Tongue (tissue), 2 donors: ENCODE data around the gene CCDC178. TPM values are rescaled to one million over a fixed set of nuclear protein-coding genes. Genes with fewer than 3 reads are reported as not detected.
"Not testable (repeated sequence)": the region's sequence is repeated elsewhere in the genome, so short reads cannot be mapped to it uniquely, and the experiment has no call there.

Experiments used
- DNase-seq: peaks from one replicate; pipeline ENCODE4 v3.0.0-alpha.2; 2015
- total RNA-seq: library from RNA; depleted of rRNA; stranded (reverse); fragments of >200 nt; gene quantifications from one replicate; pipeline ENCODE4 v1.2.3, GENCODE V29; 2014

The CCDC178 gene
- total RNA-seq, 1 donor from 2014 or later: not detected

- peak; percentile 64 for DNase-seq
These were observed 229.8 kb downstream of the CCDC178 start for GRCh38 chr18:33210575-33211189.

- no peak for DNase-seq
These were observed 234.7 kb downstream of the CCDC178 start for GRCh38 chr18:33205777-33206176.

DNA sequence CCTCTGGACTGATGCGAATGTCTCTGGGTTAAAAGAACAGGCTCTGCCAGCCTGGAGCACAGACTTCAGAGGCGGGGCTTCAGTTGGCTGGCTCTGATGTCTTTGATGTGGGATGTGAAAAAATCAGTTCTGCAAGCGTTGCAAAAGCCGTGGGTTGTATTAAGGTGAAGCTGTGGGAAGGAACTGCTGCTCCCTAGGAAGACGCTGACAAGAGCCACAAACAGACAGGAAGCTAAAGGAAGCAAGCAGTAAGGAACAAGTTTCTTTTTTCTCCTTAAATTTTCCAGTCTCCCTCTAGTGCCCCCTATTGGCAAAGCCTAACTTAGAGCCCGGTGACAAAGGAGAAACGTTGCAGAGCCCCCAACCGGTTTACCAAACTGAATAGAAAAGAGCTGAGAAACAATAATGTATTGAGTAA is 239.0 kb downstream of the CCDC178 start:
- peak; percentile 84 for DNase-seq

DNA sequence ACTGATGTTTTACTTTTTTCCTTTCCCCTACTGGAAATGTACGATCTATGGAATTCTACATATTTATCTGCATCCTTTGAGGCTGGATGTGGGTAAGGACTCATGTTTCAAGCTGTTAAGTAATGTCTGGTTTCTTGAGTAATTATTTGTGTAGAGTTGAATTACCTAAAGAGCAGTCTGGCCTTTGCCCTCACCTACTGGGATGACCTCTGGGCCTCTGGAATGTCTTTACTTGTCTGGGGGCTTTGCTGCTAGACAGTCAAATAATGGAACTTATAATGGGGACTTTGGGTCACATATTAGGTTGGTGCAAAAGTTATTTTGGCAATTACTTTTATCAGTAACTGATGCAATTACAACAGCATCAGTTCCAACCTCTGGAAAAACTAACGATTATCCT is 244.7 kb downstream of the CCDC178 start:
- DNase-seq: no peak

DNA sequence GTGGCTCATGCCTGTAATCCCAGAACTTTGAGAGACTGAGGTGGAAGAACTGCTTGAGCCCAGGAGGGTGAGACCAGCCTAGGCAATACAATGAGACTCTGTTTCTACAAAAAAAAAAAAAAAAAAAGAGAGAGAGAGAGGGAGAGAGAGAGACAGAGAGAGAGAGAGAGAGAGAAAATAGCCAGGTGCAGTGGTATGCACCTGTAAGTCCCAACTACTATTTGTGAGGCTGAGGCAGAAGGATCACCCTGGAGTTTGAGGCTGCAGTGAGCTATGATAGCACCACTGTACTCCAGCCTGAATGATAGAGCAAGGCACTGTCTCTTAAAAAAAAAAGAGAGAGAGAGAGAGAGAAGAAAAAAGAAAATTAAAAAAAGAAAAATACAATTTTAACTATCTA is 245.7 kb downstream of the CCDC178 start:
- no peak for DNase-seq

DNA sequence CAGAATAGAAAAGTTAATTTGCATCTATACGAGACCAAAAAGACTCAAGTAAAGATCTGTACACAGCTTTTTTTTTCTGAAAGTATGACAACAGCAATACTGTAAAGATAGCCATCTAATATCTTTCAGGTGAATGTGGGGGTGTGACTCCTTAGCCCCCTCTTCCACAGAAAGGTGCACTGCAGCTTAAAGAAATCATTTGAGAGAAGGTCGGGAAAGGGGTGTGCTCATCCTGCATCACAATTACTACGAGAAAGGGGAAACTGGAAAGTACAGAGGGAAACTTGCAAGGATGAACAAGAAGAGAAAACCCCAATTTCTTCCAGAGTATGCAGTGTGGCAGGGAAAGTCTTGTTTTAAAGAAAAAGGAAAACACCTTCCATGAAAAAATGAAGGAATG is 255.6 kb downstream of the CCDC178 start:
- no peak for DNase-seq

DNA sequence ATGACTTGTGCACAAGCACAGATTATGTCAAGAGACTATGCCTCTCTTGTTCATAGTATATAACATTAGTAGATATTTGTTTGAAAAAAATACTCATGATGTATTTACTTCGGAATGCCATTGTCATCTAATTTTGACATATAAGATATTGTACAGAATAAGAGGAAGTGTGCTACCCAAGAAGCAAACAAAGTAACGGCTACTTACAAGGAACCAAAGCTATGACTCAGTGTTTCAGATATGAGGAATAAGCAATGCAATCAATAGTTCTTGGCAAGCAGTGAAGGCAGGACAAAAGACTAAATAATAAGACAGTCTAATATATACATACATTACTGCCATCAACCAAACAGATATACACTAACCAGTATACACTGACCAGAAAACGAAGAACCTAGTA is 256.3 kb downstream of the CCDC178 start:
- DNase-seq: no peak

GRCh38 chr18:33183136-33183535 is 257.4 kb downstream of the CCDC178 start:
- DNase-seq: no peak

- DNase-seq: no peak
These were observed 259.5 kb downstream of the CCDC178 start for GRCh38 chr18:33181016-33181415.

DNA sequence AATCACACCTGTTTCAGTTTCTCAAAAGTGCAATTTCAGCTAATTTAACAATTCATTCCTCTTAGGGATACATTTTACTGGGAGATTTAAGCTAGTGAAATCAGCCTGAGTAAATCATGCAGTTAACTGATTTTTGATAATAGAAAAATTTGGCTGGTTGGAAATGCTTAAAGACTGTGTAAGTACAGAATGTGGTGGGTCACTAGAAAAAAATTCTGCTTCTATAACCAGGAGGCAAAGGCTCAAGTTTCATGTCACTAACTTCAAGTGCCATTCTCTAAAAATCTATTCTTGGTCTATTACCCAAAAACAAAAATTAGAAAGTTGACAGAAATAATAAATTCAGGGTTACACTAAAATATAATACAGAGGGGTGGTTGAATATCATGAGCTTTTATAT is 271.3 kb downstream of the CCDC178 start:
- DNase-seq: no peak

GRCh38 chr18:33164121-33164520 is 276.4 kb downstream of the CCDC178 start:
- not testable (repeated sequence) for DNase-seq

DNA sequence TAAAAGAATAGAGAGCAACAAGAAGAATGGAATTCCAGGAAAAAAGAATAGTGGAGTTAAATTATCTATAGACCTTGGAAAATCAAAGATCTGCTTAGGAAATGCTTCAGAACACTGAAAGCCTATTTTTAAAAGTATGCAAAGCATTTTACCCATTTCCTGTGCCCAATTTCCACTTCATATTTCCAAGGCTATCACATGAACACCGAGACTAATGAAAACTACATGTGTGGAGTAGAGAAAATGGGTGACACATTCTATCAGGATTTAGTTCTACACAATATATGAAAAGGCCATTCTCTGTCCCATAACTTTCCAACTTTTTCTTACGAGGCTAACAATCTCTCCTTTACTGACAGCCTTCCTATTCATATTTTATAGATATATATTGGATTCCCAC is 279.4 kb downstream of the CCDC178 start:
- DNase-seq: no peak

GRCh38 chr18:33159151-33159550 is 281.4 kb downstream of the CCDC178 start:
- no peak for DNase-seq

- DNase-seq: no peak
These were observed 282.6 kb downstream of the CCDC178 start for GRCh38 chr18:33157893-33158292.

DNA sequence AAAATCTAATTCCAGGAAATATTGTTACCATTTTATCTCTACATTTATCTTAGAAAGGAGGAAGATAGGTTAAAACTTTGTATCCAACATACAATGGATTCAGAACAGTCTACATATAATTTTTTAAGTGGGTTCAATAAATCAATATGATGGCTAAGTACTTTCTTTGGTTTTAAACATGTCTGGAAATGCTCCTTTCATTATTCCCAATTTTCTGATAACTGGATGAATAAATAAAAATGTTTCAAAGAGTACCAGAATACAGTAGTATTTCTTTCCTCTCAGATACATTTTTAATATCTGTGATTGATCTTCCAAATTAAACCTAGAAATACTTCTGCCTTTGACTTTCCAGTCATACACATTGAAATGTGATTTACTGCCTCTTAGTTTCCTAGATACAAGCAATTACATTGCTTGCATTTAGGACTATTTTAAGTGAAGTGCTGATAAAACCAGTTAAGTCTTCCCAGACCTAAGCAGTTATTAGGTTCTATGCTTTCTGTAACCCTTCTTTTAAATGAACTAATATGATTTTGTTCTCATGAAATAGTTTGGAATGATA is 283.5 kb downstream of the CCDC178 start:
- no peak for DNase-seq

GRCh38 chr18:33154049-33154448 is 286.5 kb downstream of the CCDC178 start:
- DNase-seq: no peak

DNA sequence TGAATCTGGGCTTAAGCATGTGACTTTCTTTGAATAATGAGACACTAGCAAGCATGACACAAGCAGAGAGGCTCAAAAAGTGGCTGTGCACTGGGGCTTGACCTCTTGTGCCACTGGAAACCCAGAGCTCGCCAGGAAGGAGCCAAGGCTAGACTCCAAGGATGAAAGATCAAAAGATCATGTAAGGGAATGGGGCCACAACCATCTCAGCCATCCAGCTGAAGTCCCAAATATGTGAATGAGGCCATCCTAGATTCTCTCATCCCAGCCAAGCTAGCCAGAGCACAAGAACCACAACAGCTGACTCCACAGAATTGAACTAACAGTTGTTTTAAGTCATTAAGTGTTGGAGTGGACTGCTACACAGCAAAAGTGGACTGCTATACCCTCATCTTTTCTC is 288.1 kb downstream of the CCDC178 start:
- DNase-seq: no peak

GRCh38 chr18:33147811-33148210 is 292.7 kb downstream of the CCDC178 start:
- DNase-seq: not testable (repeated sequence)

DNA sequence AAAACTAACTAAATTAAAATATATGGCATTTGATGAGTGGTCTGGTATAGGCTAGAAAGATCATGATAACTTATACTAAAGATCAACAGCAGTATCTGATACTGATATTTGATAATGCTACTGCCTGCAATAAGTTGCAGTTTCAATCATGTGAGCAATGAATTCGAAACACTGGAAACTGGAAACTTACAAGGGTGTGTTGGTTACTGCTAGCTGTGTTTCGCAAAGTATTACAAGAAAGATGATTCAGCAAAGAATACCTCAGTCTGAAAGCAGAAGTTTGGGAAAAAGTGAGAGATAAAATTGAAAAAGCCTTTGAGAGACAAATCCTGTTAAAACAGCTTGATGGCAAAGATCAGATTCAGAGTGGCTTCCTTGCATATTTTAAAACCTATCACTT is 294.5 kb downstream of the CCDC178 start:
- no peak for DNase-seq

DNA sequence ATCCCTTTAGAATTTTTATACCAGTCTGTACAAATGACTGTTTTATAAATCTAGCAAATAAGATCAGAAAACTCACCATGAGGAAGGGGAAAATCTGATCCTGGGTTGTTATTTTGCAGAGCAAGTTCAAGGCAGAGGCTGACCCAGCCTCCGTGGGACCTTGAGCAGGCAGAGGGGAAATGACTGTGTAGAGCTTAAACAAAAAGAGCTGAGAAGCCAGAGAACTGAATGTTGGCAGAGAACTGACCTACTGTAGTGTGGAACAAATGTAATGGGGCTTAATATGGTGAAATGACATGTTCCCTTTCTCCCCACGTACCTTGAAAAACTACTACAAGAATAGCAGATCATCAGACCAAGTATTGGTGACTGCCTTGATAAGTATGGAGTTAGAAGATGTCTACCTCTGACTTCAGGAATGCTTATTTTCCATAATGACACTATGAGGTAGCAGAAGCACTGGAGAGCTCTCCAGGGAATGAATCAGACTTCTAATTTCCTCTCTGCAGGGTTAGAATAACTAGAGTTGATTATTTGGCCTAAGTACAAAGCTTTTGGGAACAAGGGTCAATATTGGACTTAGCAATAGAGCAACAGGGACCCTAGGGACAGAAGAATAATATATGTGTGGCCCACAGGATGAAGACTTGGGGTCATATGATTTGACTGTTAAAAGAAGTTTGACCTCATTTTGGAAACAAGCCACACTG is 304.4 kb downstream of the CCDC178 start:
- DNase-seq: peak; percentile 24

DNA sequence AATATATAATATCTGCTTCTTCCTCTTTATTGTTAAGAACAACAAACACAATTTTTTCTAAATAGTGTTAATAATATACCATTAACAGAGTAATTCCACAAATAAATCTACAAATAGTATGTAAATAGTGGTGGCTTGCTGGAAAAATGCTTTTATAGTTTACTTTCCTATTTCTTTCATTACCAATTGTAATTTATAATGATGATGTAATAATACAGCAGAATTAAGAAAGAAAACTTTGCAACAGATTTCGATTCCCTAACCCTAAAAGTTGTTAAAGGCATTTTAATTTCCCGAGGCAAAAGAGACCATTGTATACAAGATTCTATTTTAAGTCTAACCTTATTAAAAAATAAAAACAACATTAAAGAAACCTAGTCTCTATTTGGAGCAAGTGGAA is 307.9 kb downstream of the CCDC178 start:
- DNase-seq: no peak

DNA sequence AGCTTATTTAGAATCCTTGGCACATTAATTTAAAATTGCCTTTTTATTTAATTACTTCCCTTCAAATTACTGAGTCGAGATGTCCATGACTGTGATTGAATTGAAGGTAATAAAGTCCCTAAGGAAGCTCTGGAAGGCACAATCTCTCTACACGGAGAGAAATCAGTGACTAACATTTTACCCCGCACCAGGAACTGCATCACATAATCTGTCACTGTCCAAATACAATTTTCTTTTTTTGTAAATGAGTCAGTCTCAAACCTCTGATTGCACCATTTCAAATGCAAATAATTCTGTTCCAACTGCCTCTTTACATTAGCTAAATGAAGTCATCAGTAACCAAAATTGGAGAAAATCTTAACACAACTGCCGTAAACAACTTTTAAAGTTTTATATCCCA is 311.9 kb downstream of the CCDC178 start:
- no peak for DNase-seq

DNA sequence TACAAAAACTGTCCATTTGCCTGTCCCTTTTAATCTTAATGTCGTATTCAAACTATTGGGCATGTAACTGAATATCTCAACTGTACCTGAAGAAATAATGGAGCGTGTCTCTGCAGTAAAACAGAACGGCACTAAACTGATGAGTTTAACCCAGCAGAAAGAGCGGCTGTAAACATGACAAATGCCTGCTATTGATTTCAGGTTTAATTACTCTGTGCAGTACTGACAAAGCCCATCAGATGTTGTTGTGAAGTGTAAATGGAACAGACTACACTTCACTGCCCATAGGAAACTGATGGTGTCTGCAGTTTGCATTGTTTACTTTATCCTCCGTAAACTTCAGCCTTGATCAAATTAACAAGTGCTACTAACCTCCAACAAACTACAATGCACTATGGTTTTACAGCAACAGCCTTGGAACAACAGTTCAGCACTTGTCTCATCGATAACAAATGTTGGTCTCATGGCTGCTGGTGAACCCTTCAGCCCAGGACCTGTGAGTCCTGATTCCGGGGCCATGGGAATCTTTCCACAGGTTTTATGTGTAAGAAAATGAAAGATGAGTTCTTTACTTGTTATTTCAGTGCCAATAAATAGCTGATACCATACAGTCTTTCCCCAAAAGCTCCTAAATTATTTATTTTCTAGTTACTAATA is 316.5 kb downstream of the CCDC178 start:
- DNase-seq: no peak
